AG10803 (cell line): ENCODE measurements around the gene CTIF.
A peak's percentile ranks its signal among the peaks of the same experiment; 100 is the strongest.

ENCODE experiments used
- DNase-seq: peaks from one replicate; pipeline ENCODE4 v3.0.0; 2010; ENCODE audit warnings: low read depth
- H3K4me3 ChIP-seq: 2 replicates; pipeline ENCODE4 v1.5.1; 2011; ENCODE audit warnings: mild to moderate bottlenecking, low read length, control low read depth
- CTCF ChIP-seq: conservative IDR thresholded peaks from 2 replicates; pipeline ENCODE4 v1.5.1; 2011; ENCODE audit warnings: mild to moderate bottlenecking, low read length, control low read depth, inconsistent platforms

CTIF gene

GRCh38 chr18:48627216-48627615, 88.4 kb downstream of the CTIF start:
- no peak overlapping the region for H3K4me3 ChIP-seq
- TF ChIP-seq CTCF, result no peak
- peak; percentile 25 for DNase-seq

GRCh38 chr18:48629730-48630324, 91.0 kb downstream of the CTIF start:
- H3K4me3 ChIP-seq, result no peak overlapping the region
- peak; percentile 99 for DNase-seq

GRCh38 chr18:48631851-48632250, 93.0 kb downstream of the CTIF start:
- no peak for DNase-seq
- H3K4me3 ChIP-seq, result no peak overlapping the region
- no peak for TF ChIP-seq CTCF

More at GRCh38 chr18:48629730-48630324, 91.0 kb downstream of the CTIF start:
- no peak for TF ChIP-seq CTCF

GRCh38 chr18:48632676-48633257, 93.9 kb downstream of the CTIF start:
- no peak for DNase-seq
- no peak for TF ChIP-seq CTCF
- H3K4me3 ChIP-seq, result no peak overlapping the region

- H3K4me3 ChIP-seq, result no peak overlapping the region
- no peak for DNase-seq
- no peak for TF ChIP-seq CTCF
These were observed 95.7 kb downstream of the CTIF start for GRCh38 chr18:48634491-48634890.

GRCh38 chr18:48634975-48635374, 96.1 kb downstream of the CTIF start:
- no peak for TF ChIP-seq CTCF
- no peak overlapping the region for H3K4me3 ChIP-seq
- DNase-seq, result no peak

GRCh38 chr18:48635806-48636205, 97.0 kb downstream of the CTIF start:
- no peak for DNase-seq
- no peak for TF ChIP-seq CTCF

More at GRCh38 chr18:48635806-48636205, 97.0 kb downstream of the CTIF start:
- no peak overlapping the region for H3K4me3 ChIP-seq
